SK-N-SH treated with all-trans-retinoic acid at 6 μM for 48 hours (cell line): ENCODE results near the gene AKR1E2.

Source experiments
- BACH2 ChIP-seq: fragments of 250-450 bp; sonication (Bioruptor Pico); IDR thresholded peaks from 2 replicates; pipeline ENCODE4 v1.9.0; 2021; ENCODE audit warnings: mild to moderate bottlenecking, borderline replicate concordance
- ISL1 ChIP-seq: fragments of 250-450 bp; sonication (Bioruptor Pico); IDR thresholded peaks from 2 replicates; pipeline ENCODE4 v2.1.2; 2022; ENCODE audit warnings: mild to moderate bottlenecking, moderate library complexity
- SNAI2 ChIP-seq: fragments of 250-450 bp; sonication (Bioruptor Pico); IDR thresholded peaks from 2 replicates; pipeline ENCODE4 v1.5.0; 2020; ENCODE audit warnings: mild to moderate bottlenecking, moderate library complexity
- ZFP30 ChIP-seq: fragments of 450-650 bp; formaldehyde crosslinking; IDR thresholded peaks from 2 replicates; pipeline ENCODE4 v1.5.0; 2022; ENCODE audit warnings: mild to moderate bottlenecking, moderate library complexity
- TF ChIP-seq, protein P1 (sequence below): fragments of 250-450 bp; sonication (Bioruptor Pico); IDR thresholded peaks from 2 replicates; pipeline ENCODE4 v1.8.0; 2021; ENCODE audit warnings: low read depth, mild to moderate bottlenecking, moderate library complexity, borderline replicate concordance

DNA sequence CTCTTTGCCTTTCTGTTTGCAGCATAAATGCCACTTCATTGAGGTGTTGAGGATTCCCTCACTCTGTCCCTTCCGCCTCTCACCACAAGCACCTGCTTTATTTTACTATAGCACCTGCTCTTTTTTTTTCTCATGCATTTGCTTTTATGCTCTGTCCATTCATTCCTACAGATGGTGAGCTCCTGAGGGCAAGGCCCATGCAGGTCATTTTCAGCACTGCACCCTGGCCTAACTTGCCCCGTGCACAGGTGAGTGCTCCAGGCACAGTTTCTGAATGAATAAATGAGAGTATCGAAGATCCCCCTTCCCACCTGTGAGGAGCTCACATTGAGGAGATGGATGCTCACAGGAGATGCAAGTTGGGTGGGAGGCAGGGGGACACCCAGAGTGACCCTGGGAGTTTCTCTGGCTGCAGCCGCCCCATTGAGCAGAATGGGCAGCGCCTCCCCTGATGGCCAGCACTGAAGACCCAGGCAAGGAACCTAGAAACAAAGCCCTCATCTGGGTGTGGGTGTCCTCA is 1.2 kb upstream of the AKR1E2 start:
- TF ChIP-seq ZFP30 (CRISPR knock-in tag): no peak
- TF ChIP-seq SNAI2 (CRISPR knock-in tag): no peak
- TF ChIP-seq, protein P1, sequence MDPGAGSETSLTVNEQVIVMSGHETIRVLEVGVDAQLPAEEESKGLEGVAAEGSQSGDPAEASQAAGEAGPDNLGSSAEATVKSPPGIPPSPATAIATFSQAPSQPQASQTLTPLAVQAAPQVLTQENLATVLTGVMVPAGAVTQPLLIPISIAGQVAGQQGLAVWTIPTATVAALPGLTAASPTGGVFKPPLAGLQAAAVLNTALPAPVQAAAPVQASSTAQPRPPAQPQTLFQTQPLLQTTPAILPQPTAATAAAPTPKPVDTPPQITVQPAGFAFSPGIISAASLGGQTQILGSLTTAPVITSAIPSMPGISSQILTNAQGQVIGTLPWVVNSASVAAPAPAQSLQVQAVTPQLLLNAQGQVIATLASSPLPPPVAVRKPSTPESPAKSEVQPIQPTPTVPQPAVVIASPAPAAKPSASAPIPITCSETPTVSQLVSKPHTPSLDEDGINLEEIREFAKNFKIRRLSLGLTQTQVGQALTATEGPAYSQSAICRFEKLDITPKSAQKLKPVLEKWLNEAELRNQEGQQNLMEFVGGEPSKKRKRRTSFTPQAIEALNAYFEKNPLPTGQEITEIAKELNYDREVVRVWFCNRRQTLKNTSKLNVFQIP (CRISPR knock-in tag): no peak
- no peak for TF ChIP-seq BACH2 (CRISPR knock-in tag)
- no peak for TF ChIP-seq ISL1 (CRISPR knock-in tag)
